SK-N-SH treated with all-trans-retinoic acid at 6 μM for 48 hours (cell line): ENCODE results near the gene STKLD1.
A peak's percentile ranks its signal among the peaks of the same experiment; 100 is the strongest.
"Not testable (repeated sequence)": the region's sequence is repeated elsewhere in the genome, so short reads cannot be mapped to it uniquely, and the experiment has no call there.

Experiments used
- ATAC-seq: fragments of 200-7000 bp; cut with Tn5 transposase; 3 replicates; pipeline ENCODE4 v1.9.1; 2020; ENCODE audit warnings: mild to moderate bottlenecking, moderate library complexity
- ARNTL ChIP-seq: fragments of 450-650 bp; formaldehyde crosslinking; IDR thresholded peaks from 2 replicates; pipeline ENCODE4 v1.5.0; 2020; ENCODE audit warnings: low read depth, mild to moderate bottlenecking, moderate library complexity, borderline replicate concordance
- BACH2 ChIP-seq: fragments of 250-450 bp; sonication (Bioruptor Pico); IDR thresholded peaks from 2 replicates; pipeline ENCODE4 v1.9.0; 2021; ENCODE audit warnings: mild to moderate bottlenecking, borderline replicate concordance
- CSDC2 ChIP-seq: fragments of 250-450 bp; sonication (Bioruptor Pico); IDR thresholded peaks from 2 replicates; pipeline ENCODE4 v1.5.0; 2020; ENCODE audit warnings: mild to moderate bottlenecking, moderate library complexity
- ESRRG ChIP-seq: fragments of 250-450 bp; sonication (Bioruptor Pico); IDR thresholded peaks from 2 replicates; pipeline ENCODE4 v1.6.1; 2021; ENCODE audit warnings: mild to moderate bottlenecking
- GLIS3 ChIP-seq: fragments of 250-450 bp; sonication (Bioruptor Pico); IDR thresholded peaks from 2 replicates; pipeline ENCODE4 v1.5.0; 2020; ENCODE audit warnings: mild to moderate bottlenecking, moderate library complexity
- ISL1 ChIP-seq: fragments of 250-450 bp; sonication (Bioruptor Pico); IDR thresholded peaks from 2 replicates; pipeline ENCODE4 v2.1.2; 2022; ENCODE audit warnings: mild to moderate bottlenecking, moderate library complexity
- OSR1 ChIP-seq: fragments of 250-450 bp; sonication (Bioruptor Pico); IDR thresholded peaks from 2 replicates; pipeline ENCODE4 v1.8.0; 2022; ENCODE audit warnings: moderate library complexity, mild to moderate bottlenecking, inconsistent platforms
- PATZ1 ChIP-seq: fragments of 250-450 bp; sonication (Bioruptor Pico); IDR thresholded peaks from 2 replicates; pipeline ENCODE4 v1.8.0; 2020; ENCODE audit warnings: mild to moderate bottlenecking, moderate library complexity, borderline replicate concordance
- POU6F1 ChIP-seq: fragments of 250-450 bp; sonication (Bioruptor Pico); IDR thresholded peaks from 2 replicates; pipeline ENCODE4 v1.8.0; 2021; ENCODE audit warnings: low read depth, mild to moderate bottlenecking, moderate library complexity, borderline replicate concordance
- PPARA ChIP-seq: fragments of 250-450 bp; sonication (Bioruptor Pico); IDR thresholded peaks from 2 replicates; pipeline ENCODE4 v1.5.0; 2020; ENCODE audit warnings: mild to moderate bottlenecking, borderline replicate concordance
- RARB ChIP-seq: fragments of 250-450 bp; sonication (Bioruptor Pico); IDR thresholded peaks from 2 replicates; pipeline ENCODE4 v1.8.0; 2021; ENCODE audit warnings: mild to moderate bottlenecking, moderate library complexity
- TCF4 ChIP-seq: fragments of 250-450 bp; sonication (Bioruptor Pico); IDR thresholded peaks from 2 replicates; pipeline ENCODE4 v1.8.0; 2021; ENCODE audit warnings: mild to moderate bottlenecking, moderate library complexity, borderline replicate concordance
- TOX ChIP-seq: fragments of 250-450 bp; sonication (Bioruptor Pico); IDR thresholded peaks from 2 replicates; pipeline ENCODE4 v1.8.0; 2021; ENCODE audit warnings: mild to moderate bottlenecking, moderate library complexity, borderline replicate concordance
- TSHZ2 ChIP-seq: fragments of 250-450 bp; sonication (Bioruptor Pico); IDR thresholded peaks from 2 replicates; pipeline ENCODE4 v1.5.0; 2020; ENCODE audit warnings: mild to moderate bottlenecking, moderate library complexity
- ZC3H10 ChIP-seq: fragments of 250-450 bp; sonication (Bioruptor Pico); IDR thresholded peaks from 2 replicates; pipeline ENCODE4 v1.5.1; 2021; ENCODE audit warnings: mild to moderate bottlenecking, moderate library complexity
- ZFP3 ChIP-seq: fragments of 250-450 bp; sonication (Bioruptor Pico); IDR thresholded peaks from 2 replicates; pipeline ENCODE4 v1.5.0; 2020; ENCODE audit warnings: mild to moderate bottlenecking, moderate library complexity
- ZFP30 ChIP-seq: fragments of 450-650 bp; formaldehyde crosslinking; IDR thresholded peaks from 2 replicates; pipeline ENCODE4 v1.5.0; 2022; ENCODE audit warnings: mild to moderate bottlenecking, moderate library complexity
- ZNF565 ChIP-seq: fragments of 450-650 bp; formaldehyde crosslinking; conservative IDR thresholded peaks from 2 replicates; pipeline ENCODE4 v1.5.0; 2020; ENCODE audit warnings: low read depth, mild to moderate bottlenecking, moderate library complexity
- ZNF70 ChIP-seq: fragments of 450-650 bp; formaldehyde crosslinking; IDR thresholded peaks from 2 replicates; pipeline ENCODE4 v1.5.0; 2020; ENCODE audit warnings: mild to moderate bottlenecking, moderate library complexity
- ZNF8 ChIP-seq: fragments of 450-650 bp; formaldehyde crosslinking; IDR thresholded peaks from 2 replicates; pipeline ENCODE4 v1.5.0; 2020; ENCODE audit warnings: mild to moderate bottlenecking, moderate library complexity
- TF ChIP-seq, protein P1 (sequence below): fragments of 250-450 bp; sonication (Bioruptor Pico); IDR thresholded peaks from 2 replicates; pipeline ENCODE4 v1.5.1; 2021; ENCODE audit warnings: mild to moderate bottlenecking, moderate library complexity

The STKLD1 gene

GRCh38 chr9:133448487-133448972 is 72.4 kb downstream of the STKLD1 start:
- TF ChIP-seq PPARA (CRISPR knock-in tag) (no peak), OSR1 (CRISPR knock-in tag) (no peak), ZC3H10 (CRISPR knock-in tag) (no peak), TCF4 (CRISPR knock-in tag) (no peak), ZNF8 (CRISPR knock-in tag) (no peak), TOX (no peak), GLIS3 (CRISPR knock-in tag) (no peak), RARB (no peak), ZFP30 (CRISPR knock-in tag) (no peak), TSHZ2 (CRISPR knock-in tag) (no peak), ARNTL (CRISPR knock-in tag) (no peak), POU6F1 (no peak)
- TF ChIP-seq, protein P1, sequence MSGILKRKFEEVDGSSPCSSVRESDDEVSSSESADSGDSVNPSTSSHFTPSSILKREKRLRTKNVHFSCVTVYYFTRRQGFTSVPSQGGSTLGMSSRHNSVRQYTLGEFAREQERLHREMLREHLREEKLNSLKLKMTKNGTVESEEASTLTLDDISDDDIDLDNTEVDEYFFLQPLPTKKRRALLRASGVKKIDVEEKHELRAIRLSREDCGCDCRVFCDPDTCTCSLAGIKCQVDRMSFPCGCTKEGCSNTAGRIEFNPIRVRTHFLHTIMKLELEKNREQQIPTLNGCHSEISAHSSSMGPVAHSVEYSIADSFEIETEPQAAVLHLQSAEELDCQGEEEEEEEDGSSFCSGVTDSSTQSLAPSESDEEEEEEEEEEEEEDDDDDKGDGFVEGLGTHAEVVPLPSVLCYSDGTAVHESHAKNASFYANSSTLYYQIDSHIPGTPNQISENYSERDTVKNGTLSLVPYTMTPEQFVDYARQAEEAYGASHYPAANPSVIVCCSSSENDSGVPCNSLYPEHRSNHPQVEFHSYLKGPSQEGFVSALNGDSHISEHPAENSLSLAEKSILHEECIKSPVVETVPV: no peak
- TF ChIP-seq, all 23 proteins: peak for 0
- peak; percentile 33; the same call in 2 of the 3 replicates for ATAC-seq

DNA sequence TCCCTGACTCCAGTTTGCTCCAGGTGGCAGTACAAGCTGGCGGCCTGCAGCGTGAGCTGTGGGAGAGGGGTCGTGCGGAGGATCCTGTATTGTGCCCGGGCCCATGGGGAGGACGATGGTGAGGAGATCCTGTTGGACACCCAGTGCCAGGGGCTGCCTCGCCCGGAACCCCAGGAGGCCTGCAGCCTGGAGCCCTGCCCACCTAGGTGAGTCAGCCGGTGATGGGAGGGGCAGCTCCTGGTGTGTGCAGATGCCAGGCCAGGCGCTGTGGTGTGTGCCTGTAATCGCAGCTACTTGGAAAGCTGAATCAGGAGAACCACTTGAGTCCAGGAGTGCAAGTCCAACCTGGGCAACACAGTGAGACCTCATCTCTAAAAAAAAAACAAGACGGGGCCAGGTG is 73.6 kb downstream of the STKLD1 start:
- TF ChIP-seq TSHZ2 (CRISPR knock-in tag): no peak
- TF ChIP-seq ISL1 (CRISPR knock-in tag): no peak
- no peak for TF ChIP-seq ZNF8 (CRISPR knock-in tag)
- TF ChIP-seq BACH2 (CRISPR knock-in tag): no peak
- TF ChIP-seq, protein P1: no peak
- TF ChIP-seq CSDC2: no peak
- no peak for TF ChIP-seq ZNF70 (CRISPR knock-in tag)
- no peak for TF ChIP-seq TOX
- TF ChIP-seq ZFP30 (CRISPR knock-in tag): no peak
- no peak for TF ChIP-seq PATZ1 (CRISPR knock-in tag)
- TF ChIP-seq RARB: no peak
- TF ChIP-seq OSR1 (CRISPR knock-in tag): no peak
- no peak for TF ChIP-seq ZFP3 (CRISPR knock-in tag)
- no peak for TF ChIP-seq ESRRG (CRISPR knock-in tag)
- no peak for TF ChIP-seq POU6F1
- TF ChIP-seq TCF4 (CRISPR knock-in tag): no peak
- TF ChIP-seq GLIS3 (CRISPR knock-in tag): no peak
- TF ChIP-seq ZNF565 (CRISPR knock-in tag): no peak
- TF ChIP-seq, all 23 proteins: peak for 0
- ATAC-seq: peak; percentile 30; the same call in 2 of the 3 replicates

DNA sequence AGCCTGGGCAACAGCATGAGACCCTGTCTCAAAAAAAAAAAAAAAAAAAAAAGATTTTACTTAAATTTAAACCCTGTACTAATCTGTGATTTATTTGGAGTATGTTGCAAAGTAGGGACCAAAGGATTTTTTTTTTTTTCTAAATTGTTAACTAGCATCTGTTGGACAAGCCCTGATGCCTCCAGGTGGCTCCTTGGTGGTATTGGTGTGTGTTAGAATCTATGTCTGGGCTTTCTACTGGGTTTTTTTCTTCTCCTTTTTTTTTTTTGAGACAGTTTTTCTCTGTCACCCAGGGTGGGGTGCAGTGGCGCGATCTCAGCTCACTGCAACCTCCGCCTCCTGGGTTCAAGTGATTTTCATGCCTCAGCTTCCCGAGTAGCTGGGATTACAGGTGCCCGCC is 75.7 kb downstream of the STKLD1 start:
- ATAC-seq: not testable (repeated sequence)
